Activated CD8-positive, alpha-beta T cell treated with anti-CD3 and anti-CD28 coated beads, Interleukin-2, amount 10 ng/mL, durations not matched to agents 7 days and 5 days (primary cell): Measurements from ENCODE around the gene MYO18A. TPM values are rescaled to one million over a fixed set of nuclear protein-coding genes. Genes with fewer than 3 reads are reported as not detected.

Source experiments
- ATAC-seq: fragments of 150-1000 bp; cut with Tn5 transposase; one replicate; pipeline ENCODE4 v1.10.0; 2021; ENCODE audit warnings: moderate library complexity
- CTCF ChIA-PET: fragments of 350-600 bp; sonication (Branson Sonifier 250); formaldehyde crosslinking; loops from one replicate; lab custom pipeline; 2021; ENCODE audit warnings: antibody characterized with exemption; lab: Charles Lee
- POLR2A ChIA-PET: fragments of 350-600 bp; sonication (Branson Sonifier 250); formaldehyde crosslinking; loops from one replicate; lab custom pipeline; 2021; ENCODE audit warnings: antibody characterized with exemption; lab: Charles Lee
- DNase-seq: peaks from one replicate; pipeline ENCODE4 v3.0.0-alpha.2; 2020
- H3K27ac Mint-ChIP-seq: one replicate; pipeline ENCODE4 v1.8.0; 2021; ENCODE audit warnings: mild to moderate bottlenecking, mixed read lengths
- H3K27me3 Mint-ChIP-seq: one replicate; pipeline ENCODE4 v1.8.0; 2021; ENCODE audit warnings: low read depth, mixed read lengths
- H3K36me3 Mint-ChIP-seq: one replicate; pipeline ENCODE4 v1.8.0; 2021; ENCODE audit warnings: low read depth, mixed read lengths
- H3K4me1 Mint-ChIP-seq: one replicate; pipeline ENCODE4 v1.8.0; 2021; ENCODE audit warnings: low read depth, mixed read lengths
- H3K4me3 Mint-ChIP-seq: one replicate; pipeline ENCODE4 v1.8.0; 2021; ENCODE audit warnings: mild to moderate bottlenecking, mixed read lengths
- H3K9me3 Mint-ChIP-seq: one replicate; pipeline ENCODE4 v1.8.0; 2022; ENCODE audit warnings: mixed read lengths; ENCODE audit not compliant: insufficient read depth
- total RNA-seq, 2 experiments: library from RNA; stranded (reverse); gene quantifications; one replicate each; pipeline ENCODE4 v1.2.3, GENCODE V29; 2021

MYO18A gene
- total RNA-seq, 2 experiments from 2014 or later: 53.4 to 53.8 TPM

DNA sequence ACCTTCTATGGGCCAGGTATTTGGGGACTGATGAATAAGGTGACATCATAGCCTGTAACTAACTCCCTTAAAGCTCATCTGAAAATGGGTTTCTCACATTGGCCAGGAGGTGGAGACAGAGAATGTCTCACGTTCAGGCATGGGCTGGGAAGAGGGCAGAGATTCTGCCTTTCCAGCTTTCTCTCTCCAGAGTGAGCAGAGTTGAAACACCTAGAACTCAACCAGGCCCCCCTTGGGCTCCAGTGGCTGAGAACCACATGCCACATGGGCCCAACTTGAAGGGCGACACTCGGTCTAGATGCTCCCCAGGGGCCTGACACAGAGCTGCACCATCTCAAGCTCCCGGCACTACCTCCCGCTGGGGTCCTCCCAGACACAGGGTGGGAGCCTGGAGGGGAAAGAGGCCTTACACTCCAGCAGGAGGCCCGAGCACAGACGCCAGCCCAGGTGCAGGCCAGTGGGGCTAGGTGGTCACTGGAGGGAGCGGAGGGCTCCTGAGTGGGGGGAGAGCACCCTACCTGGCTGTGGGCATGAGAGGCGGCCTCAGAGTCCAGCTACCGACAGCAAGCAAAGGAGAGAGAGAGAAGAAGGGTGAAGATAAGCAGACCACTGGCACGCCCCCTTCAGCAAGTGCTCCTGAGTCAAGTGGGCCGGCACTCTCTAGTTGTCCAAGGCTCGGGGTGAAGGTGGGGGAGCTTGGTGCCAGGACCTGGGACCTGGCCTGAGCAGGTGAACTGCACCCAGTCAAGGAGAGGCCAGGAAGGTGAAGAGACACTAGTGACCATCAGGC, 55.9 kb downstream of the MYO18A start:
- H3K27ac Mint-ChIP-seq: peak overlapping the region; percentile 30
- no peaks in the 10 kb centered on the region for H3K27me3 Mint-ChIP-seq
- peaks cover 4% of the 10 kb centered on the region for H3K4me1 Mint-ChIP-seq
- H3K9me3 Mint-ChIP-seq: no peaks in the 10 kb centered on the region
- peak; percentile 69 for DNase-seq
- CTCF ChIA-PET: interaction anchor here (0.5 to 4.9 kb wide), 50 partner anchors 8 to 468 kb away, joined by 3 to 414 read pairs (median 4); partner anchors contain the start of genes ANKRD13B, DHRS13, MYO18A and NUFIP2
- ATAC-seq: peak; percentile 88
- H3K36me3 Mint-ChIP-seq: peaks cover 6% of the 10 kb centered on the region
- no peak overlapping the region for H3K4me3 Mint-ChIP-seq
- POLR2A ChIA-PET: interaction anchor here (0.6 to 3.4 kb wide), 5 partner anchors 15 to 169 kb away, joined by 3 to 33 read pairs (median 8); no protein-coding TSS in a partner anchor

GRCh38 chr17:29123111-29123510, 57.1 kb downstream of the MYO18A start:
- H3K4me3 Mint-ChIP-seq: no peak overlapping the region
- DNase-seq (no peak), ATAC-seq (no peak)
- H3K9me3 Mint-ChIP-seq: no peaks in the 10 kb centered on the region
- CTCF ChIA-PET: interaction anchor here (0.9 to 4.9 kb wide), 7 partner anchors 18 to 178 kb away, joined by 3 to 414 read pairs (median 7); partner anchors contain the start of gene MYO18A
- H3K36me3 Mint-ChIP-seq: peaks cover 13% of the 10 kb centered on the region
- H3K27ac Mint-ChIP-seq: no peak overlapping the region
- POLR2A ChIA-PET: interaction anchor here (3.4 kb wide), 1 partner anchor 16 kb away, joined by 33 read pairs; no protein-coding TSS in a partner anchor
- no peaks in the 10 kb centered on the region for H3K27me3 Mint-ChIP-seq
- H3K4me1 Mint-ChIP-seq: peaks cover 4% of the 10 kb centered on the region

DNA sequence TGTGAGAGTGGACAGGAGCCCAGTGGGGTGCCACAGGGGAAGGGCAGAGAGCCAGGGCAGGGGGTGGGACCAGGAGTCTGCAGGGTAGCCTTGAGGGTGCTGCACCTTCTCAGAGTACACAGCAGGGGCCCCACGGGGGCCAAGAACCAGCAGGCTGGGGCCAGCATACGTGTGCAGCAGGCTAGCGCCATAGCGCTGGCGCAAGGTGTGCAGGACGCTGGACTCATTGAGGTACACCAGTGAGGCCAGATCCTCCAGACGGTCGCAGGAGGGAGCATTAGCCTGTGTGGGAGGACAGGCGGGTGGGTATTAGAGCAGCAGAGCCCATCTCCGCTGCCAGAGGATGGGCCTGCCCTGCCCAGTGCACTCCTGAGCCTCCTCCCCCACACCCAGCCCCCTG, 58.8 kb downstream of the MYO18A start:
- ChIA-PET CTCF (no interaction called here), POLR2A (interaction anchor here (1.3 kb wide), 1 partner anchor 18 kb away, joined by 4 read pairs; no protein-coding TSS in a partner anchor)
- no peak for ATAC-seq
- Mint-ChIP-seq H3K27ac (no peak overlapping the region), H3K4me1 (peaks cover 8% of the 10 kb centered on the region), H3K9me3 (no peaks in the 10 kb centered on the region), H3K27me3 (no peaks in the 10 kb centered on the region), H3K36me3 (peaks cover 13% of the 10 kb centered on the region), H3K4me3 (no peak overlapping the region)
- DNase-seq: no peak

GRCh38 chr17:29120433-29120832, 59.8 kb downstream of the MYO18A start:
- peaks cover 13% of the 10 kb centered on the region for H3K4me1 Mint-ChIP-seq
- CTCF ChIA-PET: interaction anchor here (1.4 to 6.5 kb wide), 3 partner anchors 27 to 167 kb away, joined by 3 to 194 read pairs (median 76); no protein-coding TSS in a partner anchor
- H3K9me3 Mint-ChIP-seq: no peaks in the 10 kb centered on the region
- peaks cover 13% of the 10 kb centered on the region for H3K36me3 Mint-ChIP-seq
- H3K4me3 Mint-ChIP-seq: no peak overlapping the region
- H3K27me3 Mint-ChIP-seq: no peaks in the 10 kb centered on the region
- DNase-seq: no peak
- ATAC-seq: no peak
- POLR2A ChIA-PET: interaction anchor here (1.3 kb wide), 1 partner anchor 19 kb away, joined by 4 read pairs; no protein-coding TSS in a partner anchor
- H3K27ac Mint-ChIP-seq: no peak overlapping the region

- H3K27ac Mint-ChIP-seq: no peak overlapping the region
- POLR2A ChIA-PET: interaction anchor here (0.5 to 0.9 kb wide), 2 partner anchors 28 to 340 kb away, joined by 4 read pairs; no protein-coding TSS in a partner anchor
- CTCF ChIA-PET: interaction anchor here (0.6 to 6.5 kb wide), 7 partner anchors 11 to 518 kb away, joined by 3 to 194 read pairs (median 76); no protein-coding TSS in a partner anchor
- no peak overlapping the region for H3K4me3 Mint-ChIP-seq
- H3K9me3 Mint-ChIP-seq: no peaks in the 10 kb centered on the region
- ATAC-seq (no peak), DNase-seq (no peak)
- no peaks in the 10 kb centered on the region for H3K27me3 Mint-ChIP-seq
- peaks cover 12% of the 10 kb centered on the region for H3K4me1 Mint-ChIP-seq
- H3K36me3 Mint-ChIP-seq: peaks cover 13% of the 10 kb centered on the region
Observed at GRCh38 chr17:29119265-29119664, 60.9 kb downstream of the MYO18A start.

DNA sequence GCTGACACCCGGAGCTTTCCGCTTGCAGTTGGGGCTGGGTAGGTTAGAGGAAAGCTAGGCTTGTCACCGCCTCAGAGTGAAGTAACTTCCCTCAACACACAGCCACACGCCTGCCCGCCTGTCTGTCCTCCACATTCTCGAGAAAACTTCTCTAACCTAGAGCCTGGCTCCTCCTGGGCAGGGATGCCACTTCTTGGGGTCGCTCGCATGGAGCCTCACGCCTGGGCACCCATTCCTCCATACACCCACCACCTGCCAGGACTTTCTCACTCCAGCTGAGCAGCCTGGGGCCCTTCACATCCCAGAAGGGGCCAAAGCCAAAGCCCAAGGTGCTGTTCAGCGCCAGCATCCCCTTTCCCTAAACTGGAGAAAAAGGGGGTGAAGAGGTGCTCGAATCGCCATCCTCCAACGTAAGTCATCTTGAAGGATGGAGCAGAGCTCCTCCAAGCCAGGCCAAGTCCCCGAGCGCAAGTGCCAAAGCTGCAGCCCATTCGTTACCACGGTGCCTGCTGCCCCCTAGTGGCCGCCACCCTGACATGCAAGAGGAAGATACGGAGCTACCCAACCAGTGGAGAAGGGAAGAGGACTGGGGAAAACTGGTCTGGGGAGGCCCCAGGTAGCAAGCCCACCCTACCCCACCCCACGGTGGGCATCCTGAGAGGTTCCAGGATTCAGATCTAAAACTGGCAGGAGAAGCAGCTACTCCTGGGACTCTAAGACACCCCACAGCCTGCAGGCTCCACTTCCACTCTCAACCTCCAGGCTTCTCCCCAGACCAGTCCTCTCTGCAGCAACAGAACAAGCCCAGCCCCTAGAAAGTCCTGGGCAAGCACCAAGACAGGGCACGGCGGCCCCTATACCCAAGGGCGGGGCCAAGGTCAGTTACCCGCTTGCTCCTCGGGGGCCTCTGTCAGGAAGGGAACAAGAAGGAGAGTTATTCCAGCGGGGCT, 63.1 kb downstream of the MYO18A start:
- ChIA-PET CTCF (interaction anchor here (0.6 to 6.5 kb wide), 72 partner anchors 8 to 456 kb away, joined by 3 to 194 read pairs (median 5); partner anchors contain the start of genes MYO18A, NEK8, NUFIP2 and SDF2), POLR2A (interaction anchor here (1.0 to 2.2 kb wide), 2 partner anchors 23 to 160 kb away, joined by 4 to 9 read pairs; no protein-coding TSS in a partner anchor)
- peaks cover 9% of the 10 kb centered on the region for H3K4me1 Mint-ChIP-seq
- peaks cover 11% of the 10 kb centered on the region for H3K36me3 Mint-ChIP-seq
- H3K27ac Mint-ChIP-seq: no peak overlapping the region
- H3K27me3 Mint-ChIP-seq: no peaks in the 10 kb centered on the region
- no peak overlapping the region for H3K4me3 Mint-ChIP-seq
- DNase-seq: peak; percentile 81
- H3K9me3 Mint-ChIP-seq: no peaks in the 10 kb centered on the region
- ATAC-seq: peak; percentile 59

- Mint-ChIP-seq H3K4me1 (peaks cover 9% of the 10 kb centered on the region), H3K27ac (no peak overlapping the region), H3K27me3 (no peaks in the 10 kb centered on the region), H3K4me3 (no peak overlapping the region), H3K9me3 (no peaks in the 10 kb centered on the region), H3K36me3 (peaks cover 11% of the 10 kb centered on the region)
- ATAC-seq (peak; percentile 43), DNase-seq (peak; percentile 65)
- ChIA-PET POLR2A (interaction anchor here (0.6 to 2.2 kb wide), 4 partner anchors 24 to 388 kb away, joined by 3 to 9 read pairs (median 3); no protein-coding TSS in a partner anchor), CTCF (interaction anchor here (0.6 to 6.5 kb wide), 64 partner anchors 8 to 455 kb away, joined by 3 to 194 read pairs (median 5); partner anchors contain the start of genes FLOT2, MYO18A, NEK8 and SDF2)
Observed at GRCh38 chr17:29115961-29116803, 64.0 kb downstream of the MYO18A start.

- peaks cover 9% of the 10 kb centered on the region for H3K4me1 Mint-ChIP-seq
- ChIA-PET CTCF (interaction anchor here (0.9 to 6.5 kb wide), 16 partner anchors 10 to 388 kb away, joined by 3 to 194 read pairs (median 28); partner anchors contain the start of genes FLOT2, NEK8 and TLCD1), POLR2A (interaction anchor here (0.7 to 2.2 kb wide), 4 partner anchors 13 to 387 kb away, joined by 3 to 9 read pairs (median 3); no protein-coding TSS in a partner anchor)
- no peaks in the 10 kb centered on the region for H3K9me3 Mint-ChIP-seq
- H3K4me3 Mint-ChIP-seq: no peak overlapping the region
- ATAC-seq (no peak), DNase-seq (no peak)
- no peaks in the 10 kb centered on the region for H3K27me3 Mint-ChIP-seq
- H3K36me3 Mint-ChIP-seq: peaks cover 18% of the 10 kb centered on the region
- no peak overlapping the region for H3K27ac Mint-ChIP-seq
Observed at GRCh38 chr17:29115435-29115834, 64.8 kb downstream of the MYO18A start.

DNA sequence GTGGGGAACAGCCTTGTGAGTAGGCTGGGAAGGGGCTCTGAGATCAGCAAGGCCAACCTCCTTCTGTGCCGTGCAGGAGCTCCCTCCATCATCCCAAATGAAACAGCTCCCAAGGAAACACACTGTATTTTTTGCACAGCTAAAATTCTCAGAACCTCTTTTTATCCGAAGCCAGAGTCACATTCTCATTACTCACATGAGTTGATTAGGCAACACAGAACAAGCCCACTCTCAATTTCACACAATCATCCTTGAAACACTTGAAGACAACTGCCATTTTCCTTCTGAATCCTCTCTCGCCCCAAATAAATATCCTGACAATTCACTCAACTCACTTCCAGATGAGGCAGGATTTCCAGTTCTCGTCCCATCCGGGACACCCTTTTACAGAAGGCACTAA, 66.1 kb downstream of the MYO18A start:
- no peak overlapping the region for H3K4me3 Mint-ChIP-seq
- peaks cover 20% of the 10 kb centered on the region for H3K36me3 Mint-ChIP-seq
- no peaks in the 10 kb centered on the region for H3K27me3 Mint-ChIP-seq
- ChIA-PET CTCF (interaction anchor here (0.9 to 5.9 kb wide), 8 partner anchors 10 to 162 kb away, joined by 3 to 124 read pairs (median 4); partner anchors contain the start of gene PHF12), POLR2A (interaction anchor here (1.3 kb wide), 1 partner anchor 14 kb away, joined by 3 read pairs; no protein-coding TSS in a partner anchor)
- DNase-seq (no peak), ATAC-seq (no peak)
- H3K27ac Mint-ChIP-seq: no peak overlapping the region
- H3K4me1 Mint-ChIP-seq: peaks cover 9% of the 10 kb centered on the region
- H3K9me3 Mint-ChIP-seq: no peaks in the 10 kb centered on the region

DNA sequence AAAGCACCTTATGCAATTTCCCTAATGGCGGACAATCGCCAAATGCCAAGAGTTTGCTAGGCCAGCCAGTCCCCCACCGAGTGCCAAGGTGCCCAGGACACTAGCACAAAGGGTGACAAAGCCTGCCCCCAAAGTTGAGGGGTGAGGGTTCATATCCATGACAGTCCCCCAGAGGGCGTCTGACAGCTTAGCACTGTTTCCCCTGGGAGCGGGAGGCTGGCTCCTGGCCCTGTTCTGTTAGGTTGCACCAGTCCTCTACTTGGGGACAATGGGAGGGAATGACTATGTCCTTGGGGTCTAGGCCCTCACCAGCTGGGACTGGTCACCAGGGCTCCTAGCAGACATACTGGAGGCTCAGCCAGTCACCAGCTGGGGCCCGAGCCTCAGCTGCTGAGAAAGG, 66.9 kb downstream of the MYO18A start:
- ATAC-seq (no peak), DNase-seq (no peak)
- Mint-ChIP-seq H3K27me3 (no peaks in the 10 kb centered on the region), H3K36me3 (peaks cover 15% of the 10 kb centered on the region), H3K4me3 (no peak overlapping the region), H3K27ac (no peak overlapping the region), H3K9me3 (no peaks in the 10 kb centered on the region), H3K4me1 (peaks cover 9% of the 10 kb centered on the region)
- CTCF ChIA-PET: interaction anchor here (0.9 to 5.9 kb wide), 8 partner anchors 11 to 161 kb away, joined by 3 to 124 read pairs (median 4); partner anchors contain the start of gene PHF12
- POLR2A ChIA-PET: no interaction called here
